Measurements from ENCODE around the gene SRPRA. TPM values are rescaled to one million over a fixed set of nuclear protein-coding genes. Genes with fewer than 3 reads are reported as not detected.
"Not testable (repeated sequence)": the region's sequence is repeated elsewhere in the genome, so short reads cannot be mapped to it uniquely, and the experiment has no call there.

SRPRA gene
- total and polyA plus RNA-seq, 7 donors: 7.8 to 66.5 (median 53.2) TPM

- intact Hi-C loops (cut with DNase I): loop anchor here (5.0 kb wide), 1 partner anchor 104 kb away; no protein-coding TSS in a partner anchor
- Histone ChIP-seq H3K4me1 (peaks cover 0 to 20% (median 19%) of the 10 kb centered on the region in 4 donors), H3K4me3 (no peak overlapping the region), H3K36me3 (peaks cover 0 to 6% (median 0%) of the 10 kb centered on the region in 4 donors), H3K9me3 (no peaks in the 10 kb centered on the region), H3K27me3 (no peaks in the 10 kb centered on the region), H3K27ac (no peak overlapping the region)
- peak; percentile 22 for DNase-seq
- WGBS, 2 donors: 17 to 66% methylated on average over 8 of the region's 8 CpGs
- TF ChIP-seq, protein P1, sequence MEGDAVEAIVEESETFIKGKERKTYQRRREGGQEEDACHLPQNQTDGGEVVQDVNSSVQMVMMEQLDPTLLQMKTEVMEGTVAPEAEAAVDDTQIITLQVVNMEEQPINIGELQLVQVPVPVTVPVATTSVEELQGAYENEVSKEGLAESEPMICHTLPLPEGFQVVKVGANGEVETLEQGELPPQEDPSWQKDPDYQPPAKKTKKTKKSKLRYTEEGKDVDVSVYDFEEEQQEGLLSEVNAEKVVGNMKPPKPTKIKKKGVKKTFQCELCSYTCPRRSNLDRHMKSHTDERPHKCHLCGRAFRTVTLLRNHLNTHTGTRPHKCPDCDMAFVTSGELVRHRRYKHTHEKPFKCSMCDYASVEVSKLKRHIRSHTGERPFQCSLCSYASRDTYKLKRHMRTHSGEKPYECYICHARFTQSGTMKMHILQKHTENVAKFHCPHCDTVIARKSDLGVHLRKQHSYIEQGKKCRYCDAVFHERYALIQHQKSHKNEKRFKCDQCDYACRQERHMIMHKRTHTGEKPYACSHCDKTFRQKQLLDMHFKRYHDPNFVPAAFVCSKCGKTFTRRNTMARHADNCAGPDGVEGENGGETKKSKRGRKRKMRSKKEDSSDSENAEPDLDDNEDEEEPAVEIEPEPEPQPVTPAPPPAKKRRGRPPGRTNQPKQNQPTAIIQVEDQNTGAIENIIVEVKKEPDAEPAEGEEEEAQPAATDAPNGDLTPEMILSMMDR (IDR thresholded peaks at IDR 0.05): no peak
- no peak for TF ChIP-seq POLR2A (IDR thresholded peaks at IDR 0.05)
- no peak for TF ChIP-seq EP300 (IDR thresholded peaks at IDR 0.05)
- TF ChIP-seq POLR2AphosphoS5 (IDR thresholded peaks at IDR 0.05): no peak
These were observed 44.3 kb upstream of the SRPRA start for GRCh38 chr11:126312961-126313360.

DNA sequence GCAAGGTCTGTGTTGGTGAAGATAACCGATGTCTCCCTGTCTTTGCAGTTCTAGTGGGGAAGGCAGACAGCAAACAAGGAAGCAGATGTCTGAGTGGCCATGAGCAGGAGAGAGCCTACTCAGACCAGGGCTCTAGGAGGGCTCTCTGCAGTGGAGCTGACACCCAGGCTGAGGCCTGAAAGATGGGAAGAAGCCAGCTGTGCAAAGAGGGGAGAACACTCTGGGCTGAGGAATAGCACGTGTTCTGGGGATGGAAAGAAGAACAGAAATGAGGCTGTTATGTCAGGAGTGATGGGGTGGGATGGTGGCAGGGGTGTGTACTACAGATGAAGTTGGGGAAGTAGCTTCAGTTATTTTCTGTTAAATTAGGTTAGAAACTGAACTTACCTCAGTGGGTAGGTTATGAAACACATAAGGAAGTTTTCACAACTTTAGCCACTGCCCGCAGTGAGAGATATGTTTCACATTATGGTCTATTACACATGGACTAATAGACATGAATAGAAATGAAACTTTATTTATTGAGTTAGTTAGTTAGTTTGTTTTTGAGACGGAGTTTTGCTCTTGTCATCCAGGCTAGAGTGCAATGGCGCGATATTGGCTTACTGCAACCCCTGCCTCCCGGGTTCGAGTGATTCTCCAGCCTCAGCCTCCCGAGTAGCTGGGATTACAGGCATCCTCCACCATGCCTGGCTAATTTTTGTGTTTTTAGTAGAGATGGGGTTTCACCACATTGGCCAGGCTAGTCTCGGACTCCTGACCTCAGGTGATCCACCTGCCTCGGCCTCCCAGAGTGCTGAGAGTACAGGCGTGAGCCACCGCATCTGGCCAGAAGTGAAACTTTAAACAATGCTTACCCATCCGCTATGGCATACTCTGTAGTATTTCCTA is 43.0 kb upstream of the SRPRA start:
- DNase-seq: peak; percentile 40
- Histone ChIP-seq H3K4me3 (no peak overlapping the region), H3K27me3 (no peaks in the 10 kb centered on the region), H3K27ac (no peak overlapping the region), H3K4me1 (peaks cover 0 to 10% (median 9%) of the 10 kb centered on the region in 4 donors), H3K9me3 (no peaks in the 10 kb centered on the region), H3K36me3 (peaks cover 0 to 6% (median 0%) of the 10 kb centered on the region in 4 donors)
- intact Hi-C loops (cut with DNase I): loop anchor here (2.0 to 5.0 kb wide), 3 partner anchors 47 to 169 kb away; no protein-coding TSS in a partner anchor
- WGBS, 2 donors: 87 to 91% methylated on average over 14 of the region's 14 CpGs
- TF ChIP-seq EP300 (IDR thresholded peaks at IDR 0.05) (no peak), POLR2AphosphoS5 (IDR thresholded peaks at IDR 0.05) (no peak), POLR2A (IDR thresholded peaks at IDR 0.05) (no peak)
- TF ChIP-seq, protein P1 (IDR thresholded peaks at IDR 0.05): no peak

- H3K27ac ChIP-seq: peak overlapping the region in 2 of 4 donors; percentile 10 to 15
- no peaks in the 10 kb centered on the region for H3K27me3 ChIP-seq
- intact Hi-C loops (cut with DNase I): loop anchor here (2.0 to 5.0 kb wide), 3 partner anchors 48 to 170 kb away; no protein-coding TSS in a partner anchor
- WGBS, 2 donors: 63 to 81% methylated on average over 6 of the region's 6 CpGs
- DNase-seq: no peak
- peaks cover 0 to 10% (median 9%) of the 10 kb centered on the region in 4 donors for H3K4me1 ChIP-seq
- TF ChIP-seq POLR2AphosphoS5 (IDR thresholded peaks at IDR 0.05) (no peak), EP300 (IDR thresholded peaks at IDR 0.05) (no peak), POLR2A (IDR thresholded peaks at IDR 0.05) (no peak)
- TF ChIP-seq, protein P1 (IDR thresholded peaks at IDR 0.05): no peak
- no peak overlapping the region for H3K4me3 ChIP-seq
- peaks cover 0 to 6% (median 0%) of the 10 kb centered on the region in 4 donors for H3K36me3 ChIP-seq
- no peaks in the 10 kb centered on the region for H3K9me3 ChIP-seq
These were observed 42.3 kb upstream of the SRPRA start for GRCh38 chr11:126310992-126311310.

- Histone ChIP-seq H3K4me3 (no peak overlapping the region), H3K36me3 (peaks cover 0 to 6% (median 0%) of the 10 kb centered on the region in 4 donors), H3K27ac (peak overlapping the region in 2 of 4 donors; percentile 10 to 15), H3K4me1 (peaks cover 0 to 10% (median 9%) of the 10 kb centered on the region in 4 donors), H3K27me3 (no peaks in the 10 kb centered on the region), H3K9me3 (no peaks in the 10 kb centered on the region)
- intact Hi-C loops (cut with DNase I): loop anchor here (2.0 to 5.0 kb wide), 3 partner anchors 48 to 170 kb away; no protein-coding TSS in a partner anchor
- WGBS, 2 donors: 55 to 73% methylated on average over 12 of the region's 12 CpGs
- DNase-seq: peak; percentile 86
- TF ChIP-seq, protein P1 (IDR thresholded peaks at IDR 0.05): peak; percentile 53 to 87 (median 76)
- no peak for TF ChIP-seq POLR2A (IDR thresholded peaks at IDR 0.05)
These were observed 41.7 kb upstream of the SRPRA start for GRCh38 chr11:126310200-126310991.

DNA sequence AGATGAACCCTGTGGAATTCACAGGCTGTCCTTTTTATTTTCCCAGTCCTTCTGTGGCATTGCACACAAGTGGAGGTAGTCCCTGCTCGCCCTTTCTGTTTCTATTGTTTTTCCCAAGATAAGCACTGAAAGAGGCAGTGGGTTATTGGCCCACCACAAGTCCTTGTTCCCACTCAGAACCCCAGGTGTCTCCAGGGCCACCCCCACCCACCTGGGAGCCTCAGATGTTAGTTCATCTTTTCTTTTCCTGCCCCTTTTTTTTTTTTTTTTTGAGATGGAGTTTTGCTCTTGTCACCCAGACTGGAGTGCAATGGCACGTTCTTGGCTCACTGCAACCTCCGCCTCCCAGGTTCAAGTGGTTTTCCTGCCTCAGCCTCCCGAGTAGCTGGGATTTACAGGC is 40.1 kb upstream of the SRPRA start:
- H3K4me3 ChIP-seq; H3K9me3 ChIP-seq; H3K27ac ChIP-seq; DNase-seq; H3K36me3 ChIP-seq; intact Hi-C loops (cut with DNase I); H3K27me3 ChIP-seq: not testable (repeated sequence)
- H3K4me1 ChIP-seq: peaks cover 0 to 19% (median 17%) of the 10 kb centered on the region in 4 donors
- WGBS, 2 donors: 94 to 96% methylated on average over 4 of the region's 4 CpGs

All from sigmoid colon (tissue), 7 donors.